ENCODE measurements around the gene SLC24A5.

- TF ChIP-seq, protein P1, sequence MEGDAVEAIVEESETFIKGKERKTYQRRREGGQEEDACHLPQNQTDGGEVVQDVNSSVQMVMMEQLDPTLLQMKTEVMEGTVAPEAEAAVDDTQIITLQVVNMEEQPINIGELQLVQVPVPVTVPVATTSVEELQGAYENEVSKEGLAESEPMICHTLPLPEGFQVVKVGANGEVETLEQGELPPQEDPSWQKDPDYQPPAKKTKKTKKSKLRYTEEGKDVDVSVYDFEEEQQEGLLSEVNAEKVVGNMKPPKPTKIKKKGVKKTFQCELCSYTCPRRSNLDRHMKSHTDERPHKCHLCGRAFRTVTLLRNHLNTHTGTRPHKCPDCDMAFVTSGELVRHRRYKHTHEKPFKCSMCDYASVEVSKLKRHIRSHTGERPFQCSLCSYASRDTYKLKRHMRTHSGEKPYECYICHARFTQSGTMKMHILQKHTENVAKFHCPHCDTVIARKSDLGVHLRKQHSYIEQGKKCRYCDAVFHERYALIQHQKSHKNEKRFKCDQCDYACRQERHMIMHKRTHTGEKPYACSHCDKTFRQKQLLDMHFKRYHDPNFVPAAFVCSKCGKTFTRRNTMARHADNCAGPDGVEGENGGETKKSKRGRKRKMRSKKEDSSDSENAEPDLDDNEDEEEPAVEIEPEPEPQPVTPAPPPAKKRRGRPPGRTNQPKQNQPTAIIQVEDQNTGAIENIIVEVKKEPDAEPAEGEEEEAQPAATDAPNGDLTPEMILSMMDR (IDR thresholded peaks at IDR 0.05), result no peak
- TF ChIP-seq POLR2AphosphoS5 (IDR thresholded peaks at IDR 0.05; ENCODE audit: insufficient read depth in 1 of 2, low read depth in 1 of 2) (no peak), POLR2A (IDR thresholded peaks at IDR 0.05) (no peak)
Measured at GRCh38 chr15:48120745-48121144, at the start of gene SLC24A5.

Measured in vagina (tissue), 2 donors.